Measurements from ENCODE around the gene NHEJ1. TPM values are rescaled to one million over a fixed set of nuclear protein-coding genes. Genes with fewer than 3 reads are reported as not detected.

The NHEJ1 gene
- total RNA-seq, 1 experiment from 2014 or later: 11.5 TPM

DNA sequence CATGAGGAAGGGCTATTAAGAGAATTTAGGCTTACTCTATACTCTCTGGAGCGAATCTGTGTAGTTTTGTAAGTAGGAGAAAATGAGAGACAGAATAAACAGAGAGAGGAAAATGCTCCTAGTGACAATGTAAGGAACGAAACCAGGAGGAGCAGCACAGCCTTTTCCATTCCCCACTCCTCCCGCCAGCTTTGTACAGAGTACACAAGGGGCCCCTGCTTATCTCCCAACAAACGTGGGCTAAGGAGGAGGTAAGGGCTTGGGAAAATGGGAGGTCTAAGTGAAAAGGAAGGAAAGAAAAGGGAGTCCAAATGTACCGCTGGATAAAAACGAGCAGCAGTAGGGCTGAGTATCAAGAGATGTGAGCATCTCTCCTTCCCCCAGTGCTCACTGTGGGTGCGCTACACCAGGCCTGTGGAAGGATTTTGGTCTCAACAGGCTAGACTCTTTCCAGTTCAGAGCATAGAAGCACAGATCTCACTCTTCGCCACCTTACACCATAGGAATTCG is 87.8 kb downstream of the NHEJ1 start:
- TF ChIP-seq CTCF (IDR thresholded peaks at IDR 0.05; ENCODE audit: unreplicated experiment): no peak
- no peaks in the 10 kb centered on the region for H3K27me3 Mint-ChIP-seq (ENCODE audit: insufficient read depth, unreplicated experiment)
- H3K9me3 Mint-ChIP-seq (ENCODE audit: unreplicated experiment): no peaks in the 10 kb centered on the region
- peaks cover 31% of the 10 kb centered on the region for H3K36me3 Mint-ChIP-seq (ENCODE audit: insufficient read depth, unreplicated experiment)
- ChIA-PET CTCF (interaction anchor here (0.7 to 5.2 kb wide), 19 partner anchors 11 to 423 kb away, joined by 3 to 34 read pairs (median 7); partner anchors contain the start of gene IHH), POLR2A (interaction anchor here (1.0 to 1.8 kb wide), 4 partner anchors 47 to 134 kb away, joined by 3 to 4 read pairs (median 4); partner anchors contain the start of gene ZFAND2B)
- no TSS peak for BruUV-seq (replicated peaks)
- peaks cover 13% of the 10 kb centered on the region for H3K4me1 Mint-ChIP-seq (ENCODE audit: insufficient read depth, unreplicated experiment)
- H3K27ac Mint-ChIP-seq (ENCODE audit: low read depth, unreplicated experiment): peak overlapping the region; percentile 7
- no peak for DNase-seq (ENCODE audit: unreplicated experiment)
- H3K4me3 Mint-ChIP-seq (ENCODE audit: unreplicated experiment): no peak overlapping the region
- intact Hi-C loops (cut with micrococcal nuclease): loop anchor here (1.0 kb wide), 1 partner anchor 83 kb away; no protein-coding TSS in a partner anchor

- ChIA-PET CTCF (interaction anchor here (0.5 to 5.2 kb wide), 14 partner anchors 8 to 201 kb away, joined by 3 to 34 read pairs (median 6); partner anchors contain the start of gene IHH), POLR2A (interaction anchor here (0.5 to 1.8 kb wide), 5 partner anchors 12 to 963 kb away, joined by 3 to 4 read pairs (median 3); no protein-coding TSS in a partner anchor)
- Mint-ChIP-seq H3K4me3 (ENCODE audit: unreplicated experiment) (no peak overlapping the region), H3K36me3 (ENCODE audit: insufficient read depth, unreplicated experiment) (peaks cover 27% of the 10 kb centered on the region), H3K9me3 (ENCODE audit: unreplicated experiment) (no peaks in the 10 kb centered on the region), H3K27ac (ENCODE audit: low read depth, unreplicated experiment) (no peak overlapping the region), H3K27me3 (ENCODE audit: insufficient read depth, unreplicated experiment) (no peaks in the 10 kb centered on the region), H3K4me1 (ENCODE audit: insufficient read depth, unreplicated experiment) (peaks cover 13% of the 10 kb centered on the region)
- BruUV-seq (replicated peaks): no TSS peak
- intact Hi-C loops (cut with micrococcal nuclease): no loop called here
- DNase-seq (ENCODE audit: unreplicated experiment): peak; percentile 56
- TF ChIP-seq CTCF (IDR thresholded peaks at IDR 0.05; ENCODE audit: unreplicated experiment): no peak
Measured at GRCh38 chr2:219071131-219071816, 89.3 kb downstream of the NHEJ1 start.

DNA sequence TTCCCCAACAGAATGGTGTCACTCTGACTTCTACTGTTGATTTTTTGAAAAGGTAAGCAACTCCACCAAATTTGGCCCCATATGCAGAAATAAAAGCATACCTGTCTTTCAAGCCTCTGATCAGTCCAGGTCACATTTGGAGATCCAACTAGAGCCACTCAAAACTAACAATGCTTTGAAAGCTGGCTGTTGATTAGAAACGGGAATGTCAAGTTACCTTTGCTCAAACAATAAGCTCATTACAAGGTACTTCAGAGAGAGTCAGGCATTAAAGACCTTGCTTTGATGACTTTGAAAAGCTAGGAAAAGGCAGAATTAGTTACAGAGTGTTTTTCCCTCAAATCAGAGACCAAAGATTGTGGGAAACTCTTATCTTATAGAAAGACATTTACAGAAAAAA is 95.1 kb downstream of the NHEJ1 start:
- H3K27me3 Mint-ChIP-seq (ENCODE audit: insufficient read depth, unreplicated experiment): peaks cover 27% of the 10 kb centered on the region
- CTCF ChIA-PET: interaction anchor here (0.6 to 1.6 kb wide), 8 partner anchors 9 to 297 kb away, joined by 3 to 8 read pairs (median 4); no protein-coding TSS in a partner anchor
- intact Hi-C loops (cut with micrococcal nuclease): no loop called here

More for the DNA sequence above, 95.1 kb downstream of the NHEJ1 start:
- no peak for DNase-seq (ENCODE audit: unreplicated experiment)
- no TSS peak for BruUV-seq (replicated peaks)
- no peak overlapping the region for H3K4me3 Mint-ChIP-seq (ENCODE audit: unreplicated experiment)
- peaks cover 5% of the 10 kb centered on the region for H3K36me3 Mint-ChIP-seq (ENCODE audit: insufficient read depth, unreplicated experiment)
- TF ChIP-seq CTCF (IDR thresholded peaks at IDR 0.05; ENCODE audit: unreplicated experiment): no peak
- H3K9me3 Mint-ChIP-seq (ENCODE audit: unreplicated experiment): no peaks in the 10 kb centered on the region
- POLR2A ChIA-PET: interaction anchor here (1.2 kb wide), 1 partner anchor 25 kb away, joined by 3 read pairs; no protein-coding TSS in a partner anchor
- H3K4me1 Mint-ChIP-seq (ENCODE audit: insufficient read depth, unreplicated experiment): no peaks in the 10 kb centered on the region
- no peak overlapping the region for H3K27ac Mint-ChIP-seq (ENCODE audit: low read depth, unreplicated experiment)
